Measurements from ENCODE around the gene ANKRD13D. TPM values are rescaled to one million over a fixed set of nuclear protein-coding genes. Genes with fewer than 3 reads are reported as not detected.

Gene ANKRD13D
- total RNA-seq, 1 donor from 2014 or later, result 12.5 TPM

GRCh38 chr11:67310246-67311050, 21.3 kb downstream of the ANKRD13D start:
- H3K4me1 ChIP-seq (ENCODE audit: control insufficient read depth in 3 of 3, insufficient read depth in 3 of 3, low read length in 3 of 3), result peaks cover 0 to 3% (median 0%) of the 10 kb centered on the region in 3 donors
- H3K4me3 ChIP-seq (ENCODE audit: low read length in 3 of 3), result no peak overlapping the region
- no peak overlapping the region for H3K9ac ChIP-seq (ENCODE audit: low read depth in 1 of 3, low read length in 3 of 3)
- H3K9me3 ChIP-seq (ENCODE audit: control insufficient read depth in 3 of 3, low read length in 3 of 3), result no peaks in the 10 kb centered on the region
- no peaks in the 10 kb centered on the region for H3K27me3 ChIP-seq (ENCODE audit: control insufficient read depth in 3 of 3, insufficient read depth in 3 of 3, low read length in 3 of 3)
- peaks cover 21 to 22% (median 22%) of the 10 kb centered on the region in 3 donors for H3K36me3 ChIP-seq (ENCODE audit: control insufficient read depth in 3 of 3, insufficient read depth in 3 of 3, low read length in 3 of 3)
- no peak overlapping the region for H3K27ac ChIP-seq (ENCODE audit: low read depth, low read length)

GRCh38 chr11:67311051-67311555, 22.0 kb downstream of the ANKRD13D start:
- Histone ChIP-seq H3K9ac (ENCODE audit: low read depth in 1 of 3, low read length in 3 of 3) (no peak overlapping the region), H3K4me3 (ENCODE audit: low read length in 3 of 3) (no peak overlapping the region), H3K27ac (ENCODE audit: low read depth, low read length) (no peak overlapping the region), H3K9me3 (ENCODE audit: control insufficient read depth in 3 of 3, low read length in 3 of 3) (no peaks in the 10 kb centered on the region), H3K4me1 (ENCODE audit: control insufficient read depth in 3 of 3, insufficient read depth in 3 of 3, low read length in 3 of 3) (no peaks in the 10 kb centered on the region), H3K27me3 (ENCODE audit: control insufficient read depth in 3 of 3, insufficient read depth in 3 of 3, low read length in 3 of 3) (no peaks in the 10 kb centered on the region), H3K36me3 (ENCODE audit: control insufficient read depth in 3 of 3, insufficient read depth in 3 of 3, low read length in 3 of 3) (peaks cover 21 to 22% (median 22%) of the 10 kb centered on the region in 3 donors)

GRCh38 chr11:67311556-67312082, 22.5 kb downstream of the ANKRD13D start:
- Histone ChIP-seq H3K27ac (ENCODE audit: low read depth, low read length) (no peak overlapping the region), H3K9ac (ENCODE audit: low read depth in 1 of 3, low read length in 3 of 3) (no peak overlapping the region), H3K9me3 (ENCODE audit: control insufficient read depth in 3 of 3, low read length in 3 of 3) (no peaks in the 10 kb centered on the region), H3K4me3 (ENCODE audit: low read length in 3 of 3) (no peak overlapping the region), H3K4me1 (ENCODE audit: control insufficient read depth in 3 of 3, insufficient read depth in 3 of 3, low read length in 3 of 3) (no peaks in the 10 kb centered on the region), H3K36me3 (ENCODE audit: control insufficient read depth in 3 of 3, insufficient read depth in 3 of 3, low read length in 3 of 3) (peaks cover 21 to 22% (median 22%) of the 10 kb centered on the region in 3 donors), H3K27me3 (ENCODE audit: control insufficient read depth in 3 of 3, insufficient read depth in 3 of 3, low read length in 3 of 3) (no peaks in the 10 kb centered on the region)

DNA sequence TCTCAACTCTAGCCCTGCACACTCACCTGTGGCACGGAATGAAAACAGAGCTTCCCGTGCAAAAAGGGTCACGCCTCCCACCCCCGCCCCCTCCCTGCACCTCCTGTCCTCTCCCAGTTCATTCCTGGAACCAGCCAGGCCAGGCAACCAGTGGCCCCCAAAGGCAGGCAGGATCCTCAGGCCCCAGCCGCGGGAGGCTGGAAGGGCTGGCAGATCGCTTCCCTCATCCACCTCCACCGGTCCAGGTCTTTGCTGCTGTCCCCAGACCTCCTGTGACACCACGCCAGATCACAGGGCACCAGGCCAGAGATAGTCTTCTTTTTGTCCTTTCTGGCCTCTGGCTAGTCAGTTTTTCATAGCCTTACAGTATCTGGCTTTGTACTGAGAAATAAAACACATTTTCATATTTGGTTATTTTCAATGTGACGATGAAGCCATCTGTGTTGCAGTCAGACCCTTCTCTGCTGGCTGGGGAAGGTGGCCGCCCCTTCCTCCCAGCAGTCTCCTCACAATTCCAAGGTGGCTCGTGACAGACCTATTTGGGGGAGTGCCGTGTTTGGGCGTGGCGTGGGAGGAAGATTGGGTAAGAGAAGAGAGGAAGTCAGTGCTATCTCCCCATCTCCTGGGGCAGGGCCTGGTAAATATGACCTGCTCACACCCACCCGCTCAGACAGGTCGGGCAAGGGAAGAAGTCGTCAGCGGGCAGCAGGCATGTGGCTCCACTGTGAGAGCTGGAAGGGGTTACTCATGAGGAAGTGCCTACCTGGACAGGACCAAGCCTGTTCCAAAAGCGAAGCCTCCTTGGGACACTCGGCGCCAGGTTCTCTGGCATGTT, 23.3 kb downstream of the ANKRD13D start:
- H3K27ac ChIP-seq (ENCODE audit: low read depth, low read length), result no peak overlapping the region
- H3K36me3 ChIP-seq (ENCODE audit: control insufficient read depth in 3 of 3, insufficient read depth in 3 of 3, low read length in 3 of 3), result peaks cover 17 to 22% (median 21%) of the 10 kb centered on the region in 3 donors
- H3K9ac ChIP-seq (ENCODE audit: low read depth in 1 of 3, low read length in 3 of 3), result no peak overlapping the region
- H3K27me3 ChIP-seq (ENCODE audit: control insufficient read depth in 3 of 3, insufficient read depth in 3 of 3, low read length in 3 of 3), result no peaks in the 10 kb centered on the region
- H3K9me3 ChIP-seq (ENCODE audit: control insufficient read depth in 3 of 3, low read length in 3 of 3), result no peaks in the 10 kb centered on the region
- peaks cover 0 to 4% (median 4%) of the 10 kb centered on the region in 3 donors for H3K4me1 ChIP-seq (ENCODE audit: control insufficient read depth in 3 of 3, insufficient read depth in 3 of 3, low read length in 3 of 3)
- no peak overlapping the region for H3K4me3 ChIP-seq (ENCODE audit: low read length in 3 of 3)

GRCh38 chr11:67313125-67313890, 24.2 kb downstream of the ANKRD13D start:
- no peak overlapping the region for H3K9ac ChIP-seq (ENCODE audit: low read depth in 1 of 3, low read length in 3 of 3)
- H3K9me3 ChIP-seq (ENCODE audit: control insufficient read depth in 3 of 3, low read length in 3 of 3), result no peaks in the 10 kb centered on the region
- H3K27ac ChIP-seq (ENCODE audit: low read depth, low read length), result no peak overlapping the region
- peaks cover 16 to 19% (median 16%) of the 10 kb centered on the region in 3 donors for H3K36me3 ChIP-seq (ENCODE audit: control insufficient read depth in 3 of 3, insufficient read depth in 3 of 3, low read length in 3 of 3)
- peaks cover 2 to 12% (median 9%) of the 10 kb centered on the region in 3 donors for H3K4me1 ChIP-seq (ENCODE audit: control insufficient read depth in 3 of 3, insufficient read depth in 3 of 3, low read length in 3 of 3)
- no peak overlapping the region for H3K4me3 ChIP-seq (ENCODE audit: low read length in 3 of 3)
- no peaks in the 10 kb centered on the region for H3K27me3 ChIP-seq (ENCODE audit: control insufficient read depth in 3 of 3, insufficient read depth in 3 of 3, low read length in 3 of 3)

- Histone ChIP-seq H3K4me1 (ENCODE audit: control insufficient read depth in 3 of 3, insufficient read depth in 3 of 3, low read length in 3 of 3) (peaks cover 8 to 16% (median 15%) of the 10 kb centered on the region in 3 donors), H3K4me3 (ENCODE audit: low read length in 3 of 3) (no peak overlapping the region), H3K27ac (ENCODE audit: low read depth, low read length) (no peak overlapping the region), H3K9me3 (ENCODE audit: control insufficient read depth in 3 of 3, low read length in 3 of 3) (no peaks in the 10 kb centered on the region), H3K9ac (ENCODE audit: low read depth in 1 of 3, low read length in 3 of 3) (no peak overlapping the region), H3K36me3 (ENCODE audit: control insufficient read depth in 3 of 3, insufficient read depth in 3 of 3, low read length in 3 of 3) (peaks cover 13 to 14% (median 13%) of the 10 kb centered on the region in 3 donors), H3K27me3 (ENCODE audit: control insufficient read depth in 3 of 3, insufficient read depth in 3 of 3, low read length in 3 of 3) (no peaks in the 10 kb centered on the region)
Observed at GRCh38 chr11:67314218-67314617, 25.1 kb downstream of the ANKRD13D start.

DNA sequence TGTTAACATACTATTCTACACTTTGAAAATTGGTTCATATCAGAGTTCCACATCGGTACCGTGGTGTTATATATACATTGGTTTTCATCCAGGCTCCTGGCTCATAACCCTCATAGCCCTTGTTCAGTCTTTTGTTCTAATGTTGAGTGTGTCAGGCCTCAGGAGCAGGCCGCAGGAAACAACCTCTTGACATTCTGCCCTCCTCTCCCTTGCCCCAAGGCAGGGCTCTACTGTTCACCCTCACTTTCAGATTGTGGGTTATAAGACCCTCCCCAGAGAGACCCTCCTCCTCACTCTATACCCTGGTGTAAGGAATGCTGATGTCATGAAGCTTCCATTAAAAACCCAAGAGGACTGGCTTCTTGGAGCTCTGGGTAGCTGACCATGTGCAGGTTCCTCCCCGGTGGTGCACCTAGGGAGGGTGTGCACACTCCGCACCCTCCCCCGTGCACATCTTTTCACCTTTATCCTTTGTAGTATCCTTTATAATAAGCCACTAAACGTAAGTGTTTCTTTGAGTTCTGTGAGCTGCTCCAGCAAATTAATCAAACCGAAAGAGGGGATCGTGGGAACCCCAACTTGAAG, 26.3 kb downstream of the ANKRD13D start:
- H3K27me3 ChIP-seq (ENCODE audit: control insufficient read depth in 3 of 3, insufficient read depth in 3 of 3, low read length in 3 of 3), result no peaks in the 10 kb centered on the region
- H3K4me3 ChIP-seq (ENCODE audit: low read length in 3 of 3), result no peak overlapping the region
- peak overlapping the region in 1 of 3 donors; percentile 16 for H3K9ac ChIP-seq (ENCODE audit: low read depth in 1 of 3, low read length in 3 of 3)
- H3K9me3 ChIP-seq (ENCODE audit: control insufficient read depth in 3 of 3, low read length in 3 of 3), result no peaks in the 10 kb centered on the region
- peaks cover 9 to 16% (median 15%) of the 10 kb centered on the region in 3 donors for H3K4me1 ChIP-seq (ENCODE audit: control insufficient read depth in 3 of 3, insufficient read depth in 3 of 3, low read length in 3 of 3)
- H3K27ac ChIP-seq (ENCODE audit: low read depth, low read length), result no peak overlapping the region
- peaks cover 4 to 7% (median 5%) of the 10 kb centered on the region in 3 donors for H3K36me3 ChIP-seq (ENCODE audit: control insufficient read depth in 3 of 3, insufficient read depth in 3 of 3, low read length in 3 of 3)

DNA sequence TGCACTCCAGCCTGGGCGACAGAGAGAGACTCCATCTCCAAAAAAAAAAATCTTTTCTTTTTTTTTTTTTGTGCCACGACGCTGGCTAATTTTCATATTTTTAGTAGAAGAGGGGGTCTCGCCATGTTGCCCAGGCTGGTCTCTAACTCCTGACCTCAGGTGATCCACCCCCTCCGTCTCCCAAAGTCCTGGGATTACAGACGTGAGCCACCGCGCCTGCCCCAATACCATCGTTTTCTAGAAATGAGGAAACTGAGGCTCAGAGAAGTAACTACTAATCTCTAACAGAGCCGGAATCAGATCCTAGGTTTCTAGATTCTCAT, 27.7 kb downstream of the ANKRD13D start:
- peak overlapping the region; percentile 75 for H3K27ac ChIP-seq (ENCODE audit: low read depth, low read length)
- no peaks in the 10 kb centered on the region for H3K27me3 ChIP-seq (ENCODE audit: control insufficient read depth in 3 of 3, insufficient read depth in 3 of 3, low read length in 3 of 3)
- H3K36me3 ChIP-seq (ENCODE audit: control insufficient read depth in 3 of 3, insufficient read depth in 3 of 3, low read length in 3 of 3), result peaks cover 0 to 4% (median 0%) of the 10 kb centered on the region in 3 donors
- H3K9ac ChIP-seq (ENCODE audit: low read depth in 1 of 3, low read length in 3 of 3), result peak overlapping the region; percentile 70 to 86 (median 85)
- no peaks in the 10 kb centered on the region for H3K9me3 ChIP-seq (ENCODE audit: control insufficient read depth in 3 of 3, low read length in 3 of 3)
- H3K4me3 ChIP-seq (ENCODE audit: low read length in 3 of 3), result peak overlapping the region; percentile 77 to 99 (median 90)
- peaks cover 13 to 23% (median 22%) of the 10 kb centered on the region in 3 donors for H3K4me1 ChIP-seq (ENCODE audit: control insufficient read depth in 3 of 3, insufficient read depth in 3 of 3, low read length in 3 of 3)

All from skeletal muscle tissue (tissue), 4 donors.